ENCODE measurements around the gene SH3BP4.

The SH3BP4 gene

GRCh38 chr2:235021752-235022151, 69.9 kb downstream of the SH3BP4 start:
- Histone ChIP-seq H3K4me1 (peaks cover 20% of the 10 kb centered on the region), H3K27me3 (no peaks in the 10 kb centered on the region), H3K9me3 (no peaks in the 10 kb centered on the region), H3K4me3 (ENCODE audit: low read depth, low read length) (no peak overlapping the region), H3K36me3 (no peaks in the 10 kb centered on the region; the same call in 1 of the 2 replicates)
- TF ChIP-seq CTCF (IDR thresholded peaks at IDR 0.05; ENCODE audit: low read depth, low read length), result no peak
- DNase-seq, result no peak

DNA sequence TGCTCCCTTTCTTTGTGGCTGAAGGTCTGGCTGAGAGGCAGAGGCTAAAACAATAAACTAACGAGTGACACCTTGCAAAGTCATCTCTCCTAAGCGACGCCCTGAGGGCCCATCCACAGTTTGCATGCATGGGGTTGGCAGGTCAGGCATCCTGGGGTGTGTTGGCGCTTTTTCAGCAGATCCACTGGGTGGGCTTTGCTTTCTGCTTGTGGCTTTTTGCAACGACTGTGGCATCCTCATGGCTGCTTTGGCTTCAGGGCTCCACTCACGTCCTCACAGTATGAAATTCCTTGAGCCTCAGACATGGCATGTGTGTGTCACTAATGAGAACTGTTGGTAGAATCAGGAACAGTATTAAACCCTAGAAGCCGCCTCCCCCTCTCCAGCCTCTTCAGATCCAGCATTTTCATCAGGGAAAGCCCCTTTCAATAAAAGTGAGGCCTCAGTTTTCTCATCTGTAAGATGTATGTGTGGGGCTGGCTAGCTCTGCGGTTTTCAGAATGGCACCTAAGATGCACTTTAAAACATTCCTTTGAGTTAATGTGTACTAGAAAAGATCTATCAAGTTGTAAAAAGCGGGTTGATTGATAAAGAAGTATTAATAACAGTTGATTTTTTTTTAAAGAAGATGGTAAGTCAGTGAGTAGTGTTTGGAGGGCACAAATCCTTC, 72.5 kb downstream of the SH3BP4 start:
- no peak for DNase-seq
- Histone ChIP-seq H3K9me3 (no peaks in the 10 kb centered on the region), H3K4me3 (ENCODE audit: low read depth, low read length) (no peak overlapping the region), H3K4me1 (peaks cover 18% of the 10 kb centered on the region), H3K36me3 (no peaks in the 10 kb centered on the region; the same call in 1 of the 2 replicates), H3K27me3 (no peaks in the 10 kb centered on the region)
- TF ChIP-seq CTCF (IDR thresholded peaks at IDR 0.05; ENCODE audit: low read depth, low read length), result no peak

GRCh38 chr2:235024931-235025773, 73.3 kb downstream of the SH3BP4 start:
- H3K4me3 ChIP-seq (ENCODE audit: low read depth, low read length), result no peak overlapping the region
- H3K27me3 ChIP-seq, result no peaks in the 10 kb centered on the region
- no peak for DNase-seq
- H3K9me3 ChIP-seq, result no peaks in the 10 kb centered on the region
- no peaks in the 10 kb centered on the region; the same call in 1 of the 2 replicates for H3K36me3 ChIP-seq
- H3K4me1 ChIP-seq, result peaks cover 18% of the 10 kb centered on the region
- TF ChIP-seq CTCF (IDR thresholded peaks at IDR 0.05; ENCODE audit: low read depth, low read length), result no peak

- H3K36me3 ChIP-seq, result no peaks in the 10 kb centered on the region; the same call in 1 of the 2 replicates
- peaks cover 17% of the 10 kb centered on the region for H3K4me1 ChIP-seq
- no peak overlapping the region for H3K4me3 ChIP-seq (ENCODE audit: low read depth, low read length)
- no peak for DNase-seq
- TF ChIP-seq CTCF (IDR thresholded peaks at IDR 0.05; ENCODE audit: low read depth, low read length), result no peak
- H3K9me3 ChIP-seq, result no peaks in the 10 kb centered on the region
- no peaks in the 10 kb centered on the region for H3K27me3 ChIP-seq
Measured at GRCh38 chr2:235025800-235026536, 74.2 kb downstream of the SH3BP4 start.

DNA sequence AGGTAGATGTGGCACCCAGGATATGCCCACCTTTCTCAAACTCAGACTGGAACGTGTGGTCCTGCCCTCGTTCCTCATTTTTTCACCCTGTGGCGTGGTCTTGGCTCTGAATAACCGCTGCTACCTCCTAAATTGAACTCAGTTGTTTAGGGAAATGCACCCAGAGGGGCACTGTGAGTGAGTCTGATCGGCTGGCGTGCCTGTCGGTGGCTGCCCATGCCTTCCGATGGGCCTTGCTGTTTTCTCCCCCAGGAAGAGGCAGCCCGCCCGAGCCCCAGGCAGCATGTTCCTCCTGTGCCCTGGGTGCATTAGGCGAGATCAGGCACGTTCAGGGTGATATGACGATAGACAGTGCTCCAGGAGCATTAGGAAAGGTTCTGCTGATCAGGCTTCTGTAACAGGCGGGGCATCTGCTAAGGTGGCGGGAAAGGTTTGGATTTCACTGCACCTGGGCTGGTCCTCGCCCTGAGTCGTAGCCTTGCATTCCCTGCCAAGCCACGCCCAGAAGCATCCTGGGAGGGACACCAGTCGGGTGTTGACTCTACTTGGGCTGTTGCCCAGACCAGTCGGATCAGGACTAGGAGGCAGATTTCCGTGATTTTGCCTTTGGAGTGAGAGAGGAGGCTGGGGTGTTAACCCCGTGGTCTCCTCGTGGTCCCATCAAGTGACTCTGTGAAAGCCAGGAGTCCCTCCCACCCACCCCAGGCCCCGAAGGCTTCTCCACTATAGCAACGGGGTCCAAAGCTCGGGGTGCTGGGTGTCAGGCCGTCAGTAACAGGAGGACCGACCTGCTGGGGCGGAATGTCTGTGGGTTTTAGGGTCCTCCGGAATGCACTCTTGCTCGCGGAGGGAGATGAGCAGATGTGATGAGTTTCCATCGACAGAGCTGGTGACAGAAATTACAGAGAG, 75.1 kb downstream of the SH3BP4 start:
- Histone ChIP-seq H3K36me3 (no peaks in the 10 kb centered on the region), H3K9me3 (no peaks in the 10 kb centered on the region), H3K4me3 (ENCODE audit: low read depth, low read length) (peak overlapping the region; percentile 20), H3K27me3 (no peaks in the 10 kb centered on the region), H3K4me1 (peaks cover 11% of the 10 kb centered on the region)
- peak; percentile 65 for DNase-seq
- no peak for TF ChIP-seq CTCF (IDR thresholded peaks at IDR 0.05; ENCODE audit: low read depth, low read length)
